Measurements from ENCODE around the gene EIF2S3B. TPM values are rescaled to one million over a fixed set of nuclear protein-coding genes. Genes with fewer than 3 reads are reported as not detected.

Gene EIF2S3B
- total RNA-seq, 1 donor from 2014 or later: not detected

DNA sequence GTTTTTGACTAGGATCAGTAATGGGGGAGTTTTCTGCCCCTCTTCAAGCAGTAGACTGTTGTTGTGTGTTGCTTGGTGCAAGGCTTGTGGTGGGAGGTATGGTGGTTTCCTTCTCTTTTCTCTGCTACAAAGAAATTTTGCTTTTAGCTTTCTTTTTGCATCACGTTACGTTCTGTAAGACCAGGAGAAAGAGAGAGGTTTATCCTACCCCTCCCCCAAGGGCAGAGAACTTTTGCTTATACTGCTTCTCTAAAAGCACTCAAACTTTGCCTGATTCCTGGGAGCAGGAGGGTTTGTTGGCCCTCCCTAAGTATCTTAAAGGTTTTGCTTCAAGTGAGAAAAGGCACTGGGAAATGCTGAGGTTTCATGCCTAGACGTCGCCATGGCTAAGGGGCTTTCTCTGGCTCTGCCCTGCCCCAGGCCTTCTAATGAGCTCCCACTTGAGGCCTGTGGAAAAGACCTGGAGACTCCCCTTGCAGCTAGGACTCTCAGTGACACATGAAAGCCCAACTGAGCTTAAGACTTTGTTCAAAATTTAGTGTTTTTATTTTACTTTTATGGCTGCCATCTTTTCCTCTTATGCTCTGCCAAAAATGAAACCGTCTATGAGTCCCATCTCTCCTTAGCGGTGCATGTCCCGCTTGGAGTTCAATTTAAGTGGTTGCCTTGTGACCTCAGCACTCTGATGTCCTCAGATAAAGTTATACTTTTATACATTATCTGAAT, 49.2 kb downstream of the EIF2S3B start:
- Histone ChIP-seq H3K4me3 (no peak overlapping the region), H3K27me3 (no peaks in the 10 kb centered on the region), H3K9me3 (no peaks in the 10 kb centered on the region), H3K27ac (no peak overlapping the region), H3K36me3 (no peaks in the 10 kb centered on the region), H3K4me1 (no peaks in the 10 kb centered on the region)
- intact Hi-C loops (cut with DNase I): no loop called here
- TF ChIP-seq, protein P1, sequence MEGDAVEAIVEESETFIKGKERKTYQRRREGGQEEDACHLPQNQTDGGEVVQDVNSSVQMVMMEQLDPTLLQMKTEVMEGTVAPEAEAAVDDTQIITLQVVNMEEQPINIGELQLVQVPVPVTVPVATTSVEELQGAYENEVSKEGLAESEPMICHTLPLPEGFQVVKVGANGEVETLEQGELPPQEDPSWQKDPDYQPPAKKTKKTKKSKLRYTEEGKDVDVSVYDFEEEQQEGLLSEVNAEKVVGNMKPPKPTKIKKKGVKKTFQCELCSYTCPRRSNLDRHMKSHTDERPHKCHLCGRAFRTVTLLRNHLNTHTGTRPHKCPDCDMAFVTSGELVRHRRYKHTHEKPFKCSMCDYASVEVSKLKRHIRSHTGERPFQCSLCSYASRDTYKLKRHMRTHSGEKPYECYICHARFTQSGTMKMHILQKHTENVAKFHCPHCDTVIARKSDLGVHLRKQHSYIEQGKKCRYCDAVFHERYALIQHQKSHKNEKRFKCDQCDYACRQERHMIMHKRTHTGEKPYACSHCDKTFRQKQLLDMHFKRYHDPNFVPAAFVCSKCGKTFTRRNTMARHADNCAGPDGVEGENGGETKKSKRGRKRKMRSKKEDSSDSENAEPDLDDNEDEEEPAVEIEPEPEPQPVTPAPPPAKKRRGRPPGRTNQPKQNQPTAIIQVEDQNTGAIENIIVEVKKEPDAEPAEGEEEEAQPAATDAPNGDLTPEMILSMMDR (IDR thresholded peaks at IDR 0.05): no peak
- DNase-seq (ENCODE audit: low spot score in 2 of 2): no peak

- no peaks in the 10 kb centered on the region for H3K36me3 ChIP-seq
- no peaks in the 10 kb centered on the region for H3K9me3 ChIP-seq
- intact Hi-C loops (cut with DNase I): no loop called here
- H3K4me1 ChIP-seq: no peaks in the 10 kb centered on the region
- H3K27ac ChIP-seq: no peak overlapping the region
- DNase-seq (ENCODE audit: low spot score in 2 of 2): no peak
- TF ChIP-seq, protein P1 (IDR thresholded peaks at IDR 0.05): no peak
- no peaks in the 10 kb centered on the region for H3K27me3 ChIP-seq
- H3K4me3 ChIP-seq: no peak overlapping the region
These were observed 51.6 kb downstream of the EIF2S3B start for GRCh38 chr12:10557329-10557728.

- Histone ChIP-seq H3K27ac (no peak overlapping the region), H3K4me1 (no peaks in the 10 kb centered on the region), H3K4me3 (no peak overlapping the region), H3K36me3 (no peaks in the 10 kb centered on the region), H3K9me3 (no peaks in the 10 kb centered on the region), H3K27me3 (no peaks in the 10 kb centered on the region)
- TF ChIP-seq, protein P1 (IDR thresholded peaks at IDR 0.05): no peak
- no peak for DNase-seq (ENCODE audit: low spot score in 2 of 2)
- intact Hi-C loops (cut with DNase I): no loop called here
These were observed 52.1 kb downstream of the EIF2S3B start for GRCh38 chr12:10557766-10558165.

Other genes starting within 250 kb of the EIF2S3B start
- 0.11 TPM for gene KLRD1, start 198.0 kb upstream of the EIF2S3B start, total RNA-seq
- not detected for gene KLRK1, start 115.8 kb upstream of the EIF2S3B start, total RNA-seq
- not detected for gene KLRC4, start 96.1 kb upstream of the EIF2S3B start, total RNA-seq
- not detected for gene KLRC3, start 85.3 kb upstream of the EIF2S3B start, total RNA-seq
- gene KLRC2, start 69.9 kb upstream of the EIF2S3B start, total RNA-seq: not detected
- gene KLRC1, start 52.5 kb upstream of the EIF2S3B start, total RNA-seq: not detected
- 5.4 TPM for gene MAGOHB, start 107.7 kb downstream of the EIF2S3B start, total RNA-seq
- 0.21 TPM for gene STYK1, start 168.2 kb downstream of the EIF2S3B start, total RNA-seq
- 326 TPM for gene YBX3, start 217.4 kb downstream of the EIF2S3B start, total RNA-seq